ENCODE data around the gene PEF1. TPM values are rescaled to one million over a fixed set of nuclear protein-coding genes. Genes with fewer than 3 reads are reported as not detected.

Gene PEF1
- total RNA-seq, 1 experiment from 2014 or later = 88.4 TPM

DNA sequence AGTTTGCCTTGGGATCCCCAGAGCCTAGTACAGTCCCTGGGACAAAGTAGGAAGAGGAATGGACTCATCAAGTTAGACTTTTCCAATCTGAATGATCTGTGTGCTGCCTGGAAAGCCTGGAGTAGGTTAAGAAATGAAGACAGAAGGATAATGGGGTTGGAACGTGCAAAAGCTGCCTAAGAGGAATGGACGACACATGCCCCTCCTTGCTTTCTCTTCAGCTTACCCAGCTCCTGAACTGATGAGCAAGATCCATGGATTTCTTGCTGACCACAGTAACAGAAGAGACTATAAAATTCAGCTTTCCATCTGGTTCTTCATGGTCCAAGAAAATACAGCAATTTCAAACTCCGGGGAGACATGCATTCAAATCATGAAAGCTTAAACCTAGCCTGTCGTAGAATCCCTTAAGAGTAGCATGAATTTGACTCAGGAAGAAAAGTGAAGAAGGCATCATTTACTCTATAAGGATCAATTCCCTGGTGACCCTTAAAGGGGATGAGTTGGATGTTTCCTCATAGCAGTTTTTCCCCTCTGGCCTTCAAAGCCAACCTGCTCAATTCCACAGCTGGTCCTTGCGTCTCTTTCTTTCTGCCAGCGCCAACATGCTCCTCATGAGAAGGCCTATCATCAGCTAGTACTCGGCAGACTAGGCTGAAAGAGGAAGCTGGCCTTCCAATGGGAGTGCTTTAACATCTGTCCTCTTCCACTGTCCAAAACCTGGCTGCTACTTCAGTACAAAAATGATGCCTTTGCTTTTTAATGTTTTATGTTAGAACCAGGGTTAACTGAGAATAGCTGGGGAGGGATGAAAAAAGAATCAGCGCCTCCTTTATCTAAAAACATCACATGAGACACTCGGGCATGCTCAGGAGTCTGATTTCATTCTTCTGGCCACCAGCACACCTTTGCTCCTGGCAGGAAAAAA lies 5.7 kb upstream of the PEF1 start:
- H3K4me3 ChIP-seq (ENCODE audit: low read length) = no peak overlapping the region
- ChIA-PET POLR2A (ENCODE audit: unreplicated experiment) (no interaction called here), CTCF (no interaction called here)
- BruUV-seq (replicated peaks) = no TSS peak
- no peak overlapping the region for H2AFZ ChIP-seq (ENCODE audit: low read length)
- no peaks in the 10 kb centered on the region for H4K20me1 ChIP-seq (ENCODE audit: low read length)
- peaks cover 2% of the 10 kb centered on the region; the same call in 1 of the 2 replicates for H3K4me1 ChIP-seq (ENCODE audit: insufficient read depth, low read length)
- no peak overlapping the region for H3K27ac ChIP-seq (ENCODE audit: low read length)
- H3K9me3 ChIP-seq (ENCODE audit: low read length) = no peaks in the 10 kb centered on the region
- no peak overlapping the region for H3K4me2 ChIP-seq (ENCODE audit: low read length)
- no peaks in the 10 kb centered on the region for H3K79me2 ChIP-seq (ENCODE audit: low read length)
- intact Hi-C loops (cut with micrococcal nuclease) = no loop called here
- H3K9me2 ChIP-seq (replicated peaks; ENCODE audit: low read length) = no peaks in the 10 kb centered on the region
- H3K27me3 ChIP-seq (ENCODE audit: low read length) = no peaks in the 10 kb centered on the region
- no peak overlapping the region for H3K9ac ChIP-seq (ENCODE audit: low read length)
- DNase-seq (no peak), ATAC-seq (no peak)
- TF ChIP-seq, protein P1, sequence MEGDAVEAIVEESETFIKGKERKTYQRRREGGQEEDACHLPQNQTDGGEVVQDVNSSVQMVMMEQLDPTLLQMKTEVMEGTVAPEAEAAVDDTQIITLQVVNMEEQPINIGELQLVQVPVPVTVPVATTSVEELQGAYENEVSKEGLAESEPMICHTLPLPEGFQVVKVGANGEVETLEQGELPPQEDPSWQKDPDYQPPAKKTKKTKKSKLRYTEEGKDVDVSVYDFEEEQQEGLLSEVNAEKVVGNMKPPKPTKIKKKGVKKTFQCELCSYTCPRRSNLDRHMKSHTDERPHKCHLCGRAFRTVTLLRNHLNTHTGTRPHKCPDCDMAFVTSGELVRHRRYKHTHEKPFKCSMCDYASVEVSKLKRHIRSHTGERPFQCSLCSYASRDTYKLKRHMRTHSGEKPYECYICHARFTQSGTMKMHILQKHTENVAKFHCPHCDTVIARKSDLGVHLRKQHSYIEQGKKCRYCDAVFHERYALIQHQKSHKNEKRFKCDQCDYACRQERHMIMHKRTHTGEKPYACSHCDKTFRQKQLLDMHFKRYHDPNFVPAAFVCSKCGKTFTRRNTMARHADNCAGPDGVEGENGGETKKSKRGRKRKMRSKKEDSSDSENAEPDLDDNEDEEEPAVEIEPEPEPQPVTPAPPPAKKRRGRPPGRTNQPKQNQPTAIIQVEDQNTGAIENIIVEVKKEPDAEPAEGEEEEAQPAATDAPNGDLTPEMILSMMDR (conservative IDR thresholded peaks at IDR 0.05; ENCODE audit: low read depth, low read length) = no peak
- no peak for TF ChIP-seq EZH2phosphoT487 (IDR thresholded peaks at IDR 0.05; ENCODE audit: borderline replicate concordance, low read length)
- no peak for TF ChIP-seq EZH2 (IDR thresholded peaks at IDR 0.05; ENCODE audit: low read length, unreplicated experiment)
- H3K36me3 ChIP-seq (ENCODE audit: low read depth, low read length) = no peaks in the 10 kb centered on the region
- H3F3A ChIP-seq (ENCODE audit: low read length, unreplicated experiment) = no peaks in the 10 kb centered on the region

DNA sequence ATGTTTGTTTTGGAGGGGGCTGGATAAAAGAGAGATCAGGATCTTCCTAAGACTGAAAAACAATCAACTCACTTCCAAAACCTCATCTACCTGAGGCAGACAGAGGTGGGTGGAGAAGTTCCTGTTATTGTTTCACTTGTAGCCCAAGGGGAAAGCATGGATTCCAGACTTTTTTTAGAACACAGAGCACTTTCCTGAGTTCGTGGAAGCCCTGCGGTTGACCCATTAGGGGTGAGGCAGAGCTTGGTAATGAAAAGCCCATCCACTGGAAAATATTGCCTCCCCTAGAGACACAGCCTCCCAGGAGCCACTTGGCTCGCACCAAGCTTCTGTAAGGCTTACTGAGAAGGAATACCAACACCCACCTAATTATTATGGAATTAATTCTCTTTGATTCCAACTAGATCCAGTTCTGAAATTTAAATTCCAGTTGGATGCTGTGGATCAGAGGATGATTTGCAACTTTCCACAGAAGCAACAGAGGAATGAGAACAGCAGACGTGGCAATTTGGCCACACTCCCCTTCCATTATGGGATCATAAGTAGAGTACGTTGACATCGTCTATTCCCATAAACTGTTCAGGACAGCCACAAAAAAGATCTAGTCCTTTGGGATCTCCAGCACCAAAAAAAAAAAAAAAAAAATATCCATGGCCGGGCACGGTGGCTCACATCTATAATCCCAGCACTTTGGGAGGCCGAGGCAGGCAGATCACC lies 4.1 kb upstream of the PEF1 start:
- Histone ChIP-seq H3F3A (ENCODE audit: low read length, unreplicated experiment) (no peaks in the 10 kb centered on the region), H2AFZ (ENCODE audit: low read length) (no peak overlapping the region), H3K27me3 (ENCODE audit: low read length) (no peaks in the 10 kb centered on the region), H3K36me3 (ENCODE audit: low read depth, low read length) (no peaks in the 10 kb centered on the region), H3K79me2 (ENCODE audit: low read length) (peaks cover 7% of the 10 kb centered on the region), H3K9me3 (ENCODE audit: low read length) (no peaks in the 10 kb centered on the region), H3K9me2 (replicated peaks; ENCODE audit: low read length) (no peaks in the 10 kb centered on the region), H3K4me1 (ENCODE audit: insufficient read depth, low read length) (peaks cover 5% of the 10 kb centered on the region), H4K20me1 (ENCODE audit: low read length) (no peaks in the 10 kb centered on the region), H3K4me3 (ENCODE audit: low read length) (no peak overlapping the region), H3K4me2 (ENCODE audit: low read length) (no peak overlapping the region), H3K9ac (ENCODE audit: low read length) (no peak overlapping the region), H3K27ac (ENCODE audit: low read length) (no peak overlapping the region)
- POLR2A ChIA-PET (ENCODE audit: unreplicated experiment) = no interaction called here
- no TSS peak for BruUV-seq (replicated peaks)
- CTCF ChIA-PET = no interaction called here
- no peak for ATAC-seq
- TF ChIP-seq EZH2phosphoT487 (IDR thresholded peaks at IDR 0.05; ENCODE audit: borderline replicate concordance, low read length) = no peak
- no peak for TF ChIP-seq EZH2 (IDR thresholded peaks at IDR 0.05; ENCODE audit: low read length, unreplicated experiment)
- TF ChIP-seq, protein P1 (conservative IDR thresholded peaks at IDR 0.05; ENCODE audit: low read depth, low read length) = no peak
- intact Hi-C loops (cut with micrococcal nuclease) = no loop called here
- DNase-seq = no peak
